HEK293 (cell line): ENCODE measurements around the gene COL8A1.

Source experiments
- CTCF ChIA-PET: fragments of 350-600 bp; formaldehyde crosslinking; extraction: SDS; loops from one replicate; lab custom pipeline; 2021; ENCODE audit warnings: antibody characterized with exemption; lab: Yijun Ruan, JAX
- POLR2A ChIA-PET: fragments of 300-600 bp; formaldehyde crosslinking; extraction: SDS; loops from one replicate; lab custom pipeline; 2020; ENCODE audit warnings: antibody characterized with exemption, inconsistent platforms; lab: Yijun Ruan, JAX
- H3K27ac ChIP-seq: fragments of 200-500 bp; sonication (Bioruptor generic); 2 replicates; pipeline ENCODE4 v1.5.1; 2014; ENCODE audit warnings: low read depth, low read length, control low read depth, inconsistent platforms; ENCODE audit errors: extremely low read depth
- H3K36me3 ChIP-seq, 2 experiments: fragments of 200-500 bp in 1 of 2; sonication (Bioruptor generic) in 1 of 2; 1 replicate in 1 of 2; 2 replicates in 1 of 2; pipeline ENCODE4 v1.5.1; 2014 to 2017; ENCODE audit warnings: inconsistent platforms in 2 of 2, low read length in 2 of 2; ENCODE audit not compliant: control insufficient read depth in 2 of 2, insufficient read depth in 1 of 2
- H3K4me1 ChIP-seq: fragments of 200-500 bp; sonication (Bioruptor generic); 2 replicates; pipeline ENCODE4 v1.5.1; 2014; ENCODE audit warnings: mild to moderate bottlenecking, low read length, inconsistent platforms; ENCODE audit not compliant: control insufficient read depth, insufficient read depth
- H3K4me3 ChIP-seq: 2 replicates; pipeline ENCODE4 v1.5.1; 2011; ENCODE audit warnings: low read depth, mild to moderate bottlenecking, control low read depth, low read length, moderate library complexity
- H3K9me3 ChIP-seq: fragments of 200-500 bp; sonication (Bioruptor generic); 2 replicates; pipeline ENCODE4 v1.5.1; 2014; ENCODE audit warnings: low read depth, low read length, inconsistent platforms; ENCODE audit not compliant: control insufficient read depth, insufficient read depth
- MZF1 ChIP-seq: fragments of 450-650 bp; formaldehyde crosslinking; IDR thresholded peaks from 2 replicates; pipeline ENCODE4 v1.5.1; 2017; ENCODE audit warnings: missing biosample characterization, missing genetic modification characterization, borderline replicate concordance
- OSR2 ChIP-seq: fragments of 450-650 bp; formaldehyde crosslinking; IDR thresholded peaks from 2 replicates; pipeline ENCODE4 v1.5.1; 2016; ENCODE audit warnings: missing biosample characterization, missing genetic modification characterization
- PRDM10 ChIP-seq: fragments of 450-650 bp; formaldehyde crosslinking; IDR thresholded peaks from 2 replicates; pipeline ENCODE4 v1.5.1; 2016; ENCODE audit warnings: missing biosample characterization, missing genetic modification characterization
- PRDM4 ChIP-seq: fragments of 450-650 bp; formaldehyde crosslinking; IDR thresholded peaks from 2 replicates; pipeline ENCODE4 v1.5.1; 2017; ENCODE audit warnings: missing biosample characterization, missing genetic modification characterization
- SETDB1 ChIP-seq: IDR thresholded peaks from one replicate; pipeline ENCODE4 v1.6.1; 2017; ENCODE audit warnings: mild to moderate bottlenecking, low read length, moderate library complexity, mixed read lengths; ENCODE audit not compliant: insufficient read length
- SP3 ChIP-seq: fragments of 450-650 bp; formaldehyde crosslinking; IDR thresholded peaks from 2 replicates; pipeline ENCODE4 v1.5.1; 2016; ENCODE audit warnings: missing biosample characterization, missing genetic modification characterization
- ZBTB48 ChIP-seq: fragments of 450-650 bp; formaldehyde crosslinking; IDR thresholded peaks from 2 replicates; pipeline ENCODE4 v1.5.1; 2016; ENCODE audit warnings: missing biosample characterization, missing genetic modification characterization
- ZFP37 ChIP-seq: fragments of 450-650 bp; formaldehyde crosslinking; IDR thresholded peaks from 2 replicates; pipeline ENCODE4 v1.5.1; 2016; ENCODE audit warnings: missing biosample characterization, missing genetic modification characterization
- ZNF112 ChIP-seq: fragments of 450-650 bp; formaldehyde crosslinking; IDR thresholded peaks from 2 replicates; pipeline ENCODE4 v1.5.0; 2017; ENCODE audit warnings: missing biosample characterization, missing genetic modification characterization
- ZNF114 ChIP-seq: fragments of 450-650 bp; formaldehyde crosslinking; IDR thresholded peaks from 2 replicates; pipeline ENCODE4 v1.5.0; 2017; ENCODE audit warnings: missing biosample characterization, missing genetic modification characterization
- ZNF16 ChIP-seq: fragments of 450-650 bp; formaldehyde crosslinking; IDR thresholded peaks from 2 replicates; pipeline ENCODE4 v1.5.1; 2016; ENCODE audit warnings: low read depth, missing biosample characterization, missing genetic modification characterization
- ZNF223 ChIP-seq: fragments of 450-650 bp; formaldehyde crosslinking; IDR thresholded peaks from 2 replicates; pipeline ENCODE4 v1.5.1; 2016; ENCODE audit warnings: missing biosample characterization, missing genetic modification characterization
- ZNF335 ChIP-seq: fragments of 450-650 bp; formaldehyde crosslinking; conservative IDR thresholded peaks from 2 replicates; pipeline ENCODE4 v1.5.1; 2016; ENCODE audit warnings: missing biosample characterization, missing genetic modification characterization
- ZNF521 ChIP-seq: fragments of 450-650 bp; formaldehyde crosslinking; IDR thresholded peaks from 2 replicates; pipeline ENCODE4 v1.5.1; 2017; ENCODE audit warnings: missing biosample characterization, mild to moderate bottlenecking, missing genetic modification characterization
- ZNF529 ChIP-seq: fragments of 450-650 bp; formaldehyde crosslinking; IDR thresholded peaks from 2 replicates; pipeline ENCODE4 v1.5.1; 2017; ENCODE audit warnings: missing genetic modification characterization, missing biosample characterization; ENCODE audit not compliant: insufficient replicate concordance
- ZNF677 ChIP-seq: fragments of 450-650 bp; IDR thresholded peaks from 2 replicates; pipeline ENCODE4 v1.5.0; 2018; ENCODE audit warnings: missing biosample characterization, mild to moderate bottlenecking, missing genetic modification characterization, moderate library complexity
- ZNF768 ChIP-seq: fragments of 450-650 bp; formaldehyde crosslinking; IDR thresholded peaks from 2 replicates; pipeline ENCODE4 v1.5.1; 2018; ENCODE audit warnings: missing biosample characterization, mild to moderate bottlenecking, missing genetic modification characterization
- ZNF830 ChIP-seq: fragments of 450-650 bp; IDR thresholded peaks from 2 replicates; pipeline ENCODE4 v1.5.0; 2018; ENCODE audit warnings: missing biosample characterization, missing genetic modification characterization, low read depth, mild to moderate bottlenecking, moderate library complexity
- TF ChIP-seq, protein P1 (sequence below): fragments of 450-650 bp; formaldehyde crosslinking; IDR thresholded peaks from 2 replicates; pipeline ENCODE4 v1.5.1; 2016; ENCODE audit warnings: missing biosample characterization, missing genetic modification characterization
- TF ChIP-seq, protein P2 (sequence below): fragments of 450-650 bp; formaldehyde crosslinking; IDR thresholded peaks from 2 replicates; pipeline ENCODE4 v1.5.1; 2017; ENCODE audit warnings: missing biosample characterization, missing genetic modification characterization
- TF ChIP-seq, protein P3 (sequence below): fragments of 450-650 bp; formaldehyde crosslinking; IDR thresholded peaks from 2 replicates; pipeline ENCODE4 v1.5.1; 2017; ENCODE audit warnings: missing biosample characterization, missing genetic modification characterization

The COL8A1 gene

DNA sequence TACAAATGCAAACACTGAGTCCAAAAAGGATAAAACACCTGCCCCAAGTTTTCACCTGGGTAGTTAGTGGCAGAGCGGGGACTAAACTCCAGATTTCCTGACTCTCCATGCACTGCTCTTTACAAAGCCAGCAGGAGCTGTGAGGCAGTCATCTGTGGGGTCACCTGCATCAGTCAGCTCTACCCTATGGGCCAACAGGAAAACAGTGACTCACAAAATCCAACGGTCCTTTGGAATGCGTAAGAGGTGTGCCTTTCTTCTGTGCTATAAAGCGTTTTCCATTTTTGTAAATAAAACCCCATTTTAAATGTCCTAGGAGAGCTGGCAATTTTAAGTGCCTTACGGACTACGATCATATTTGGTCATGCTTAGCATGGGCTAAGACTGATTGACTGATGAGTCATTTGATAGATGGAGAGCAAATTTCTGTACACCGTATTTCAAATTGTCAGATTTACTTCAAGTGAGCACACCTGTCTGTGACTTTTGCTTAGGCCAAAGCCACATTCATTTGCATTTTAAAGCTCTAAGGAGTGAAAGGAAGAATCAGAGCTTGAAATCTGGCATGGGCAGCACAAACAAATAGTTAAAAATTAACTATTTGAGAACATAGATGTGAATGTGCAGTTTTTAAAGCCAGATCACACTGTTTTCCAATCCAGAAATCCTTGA is 4.4 kb upstream of the COL8A1 start:
- TF ChIP-seq SP3 (tag by site-specific recombination) (no peak), PRDM10 (tag by site-specific recombination) (no peak), ZNF768 (tag by site-specific recombination) (no peak), ZFP37 (tag by site-specific recombination) (no peak), ZNF529 (tag by site-specific recombination) (no peak), ZBTB48 (tag by site-specific recombination) (no peak), ZNF677 (tag by site-specific recombination) (no peak), ZNF335 (tag by site-specific recombination) (no peak), ZNF223 (tag by site-specific recombination) (no peak), PRDM4 (no peak), MZF1 (tag by site-specific recombination) (no peak), ZNF830 (no peak), ZNF521 (no peak)
- TF ChIP-seq, protein P1, sequence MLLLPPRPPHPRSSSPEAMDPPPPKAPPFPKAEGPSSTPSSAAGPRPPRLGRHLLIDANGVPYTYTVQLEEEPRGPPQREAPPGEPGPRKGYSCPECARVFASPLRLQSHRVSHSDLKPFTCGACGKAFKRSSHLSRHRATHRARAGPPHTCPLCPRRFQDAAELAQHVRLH (tag by site-specific recombination): no peak
- ChIA-PET POLR2A (no interaction called here), CTCF (interaction anchor here (1.0 kb wide), 1 partner anchor 461 kb away, joined by 4 read pairs; no protein-coding TSS in a partner anchor)
- Histone ChIP-seq H3K36me3 (no peaks in the 10 kb centered on the region), H3K27ac (no peak overlapping the region), H3K4me1 (no peaks in the 10 kb centered on the region), H3K9me3 (no peaks in the 10 kb centered on the region), H3K4me3 (no peak overlapping the region)

- Histone ChIP-seq H3K36me3 (no peaks in the 10 kb centered on the region), H3K27ac (no peak overlapping the region)
- TF ChIP-seq, protein P2, sequence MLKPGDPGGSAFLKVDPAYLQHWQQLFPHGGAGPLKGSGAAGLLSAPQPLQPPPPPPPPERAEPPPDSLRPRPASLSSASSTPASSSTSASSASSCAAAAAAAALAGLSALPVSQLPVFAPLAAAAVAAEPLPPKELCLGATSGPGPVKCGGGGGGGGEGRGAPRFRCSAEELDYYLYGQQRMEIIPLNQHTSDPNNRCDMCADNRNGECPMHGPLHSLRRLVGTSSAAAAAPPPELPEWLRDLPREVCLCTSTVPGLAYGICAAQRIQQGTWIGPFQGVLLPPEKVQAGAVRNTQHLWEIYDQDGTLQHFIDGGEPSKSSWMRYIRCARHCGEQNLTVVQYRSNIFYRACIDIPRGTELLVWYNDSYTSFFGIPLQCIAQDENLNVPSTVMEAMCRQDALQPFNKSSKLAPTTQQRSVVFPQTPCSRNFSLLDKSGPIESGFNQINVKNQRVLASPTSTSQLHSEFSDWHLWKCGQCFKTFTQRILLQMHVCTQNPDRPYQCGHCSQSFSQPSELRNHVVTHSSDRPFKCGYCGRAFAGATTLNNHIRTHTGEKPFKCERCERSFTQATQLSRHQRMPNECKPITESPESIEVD (tag by site-specific recombination): no peak
- TF ChIP-seq, protein P3, sequence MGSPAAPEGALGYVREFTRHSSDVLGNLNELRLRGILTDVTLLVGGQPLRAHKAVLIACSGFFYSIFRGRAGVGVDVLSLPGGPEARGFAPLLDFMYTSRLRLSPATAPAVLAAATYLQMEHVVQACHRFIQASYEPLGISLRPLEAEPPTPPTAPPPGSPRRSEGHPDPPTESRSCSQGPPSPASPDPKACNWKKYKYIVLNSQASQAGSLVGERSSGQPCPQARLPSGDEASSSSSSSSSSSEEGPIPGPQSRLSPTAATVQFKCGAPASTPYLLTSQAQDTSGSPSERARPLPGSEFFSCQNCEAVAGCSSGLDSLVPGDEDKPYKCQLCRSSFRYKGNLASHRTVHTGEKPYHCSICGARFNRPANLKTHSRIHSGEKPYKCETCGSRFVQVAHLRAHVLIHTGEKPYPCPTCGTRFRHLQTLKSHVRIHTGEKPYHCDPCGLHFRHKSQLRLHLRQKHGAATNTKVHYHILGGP (tag by site-specific recombination): no peak
- no peak for TF ChIP-seq ZNF768 (tag by site-specific recombination)
- no peak for TF ChIP-seq ZNF112 (tag by site-specific recombination)
- TF ChIP-seq SETDB1: no peak
- no peak for TF ChIP-seq OSR2 (tag by site-specific recombination)
- TF ChIP-seq ZNF114: no peak
- TF ChIP-seq ZNF16 (tag by site-specific recombination): no peak
- TF ChIP-seq, all 188 proteins: peak for 0
- H3K9me3 ChIP-seq: no peaks in the 10 kb centered on the region
- ChIA-PET CTCF (interaction anchor here (0.7 kb wide), 1 partner anchor 22 kb away, joined by 3 read pairs; no protein-coding TSS in a partner anchor), POLR2A (no interaction called here)
- H3K4me3 ChIP-seq: no peak overlapping the region
- no peaks in the 10 kb centered on the region for H3K4me1 ChIP-seq
These were observed 3.5 kb upstream of the COL8A1 start for GRCh38 chr3:99634881-99635280.
